Epithelial cell of proximal tubule (primary cell): Measurements from ENCODE around the gene PRKCH. TPM values are rescaled to one million over a fixed set of nuclear protein-coding genes. Genes with fewer than 3 reads are reported as not detected.
A peak's percentile ranks its signal among the peaks of the same experiment; 100 is the strongest.

Experiments
- DNase-seq: peaks from one replicate; pipeline ENCODE4 v3.0.0-alpha.2; 2011; ENCODE audit warnings: low read depth
- H3K4me3 ChIP-seq: 2 replicates; pipeline ENCODE4 v1.5.1; 2011; ENCODE audit warnings: low read depth, mild to moderate bottlenecking, low read length
- CTCF ChIP-seq: conservative IDR thresholded peaks from 2 replicates; pipeline ENCODE4 v1.5.1; 2012; ENCODE audit warnings: low read depth, mild to moderate bottlenecking, low read length
- total RNA-seq: library from RNA; depleted of rRNA; stranded (reverse); fragments of >200 nt; gene quantifications from 2 replicates; pipeline ENCODE4 v1.2.3, GENCODE V29; 2015

Gene PRKCH
- total RNA-seq, 1 donor from 2014 or later = 7.6 TPM

DNA sequence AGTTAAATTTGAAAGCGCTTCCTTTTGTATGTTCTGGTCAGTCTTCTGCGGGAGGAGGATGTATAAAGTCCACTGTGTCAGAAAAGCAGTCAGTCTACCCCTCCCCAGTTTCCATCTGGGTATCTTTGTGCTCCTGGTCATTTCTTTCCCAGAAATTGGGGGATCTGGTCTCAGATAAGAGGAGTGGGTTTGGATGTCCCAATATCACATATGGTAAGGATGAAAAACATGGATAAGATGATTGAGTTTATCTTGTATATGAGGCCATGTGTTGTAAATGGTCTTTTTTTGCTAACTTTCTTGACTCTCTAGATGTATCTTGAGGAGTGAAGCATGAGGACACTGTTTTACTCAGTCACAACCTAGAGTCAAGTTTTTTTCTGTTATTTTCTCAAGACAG, 187.1 kb downstream of the PRKCH start:
- H3K4me3 ChIP-seq = no peak overlapping the region
- TF ChIP-seq CTCF = no peak
- DNase-seq = no peak

DNA sequence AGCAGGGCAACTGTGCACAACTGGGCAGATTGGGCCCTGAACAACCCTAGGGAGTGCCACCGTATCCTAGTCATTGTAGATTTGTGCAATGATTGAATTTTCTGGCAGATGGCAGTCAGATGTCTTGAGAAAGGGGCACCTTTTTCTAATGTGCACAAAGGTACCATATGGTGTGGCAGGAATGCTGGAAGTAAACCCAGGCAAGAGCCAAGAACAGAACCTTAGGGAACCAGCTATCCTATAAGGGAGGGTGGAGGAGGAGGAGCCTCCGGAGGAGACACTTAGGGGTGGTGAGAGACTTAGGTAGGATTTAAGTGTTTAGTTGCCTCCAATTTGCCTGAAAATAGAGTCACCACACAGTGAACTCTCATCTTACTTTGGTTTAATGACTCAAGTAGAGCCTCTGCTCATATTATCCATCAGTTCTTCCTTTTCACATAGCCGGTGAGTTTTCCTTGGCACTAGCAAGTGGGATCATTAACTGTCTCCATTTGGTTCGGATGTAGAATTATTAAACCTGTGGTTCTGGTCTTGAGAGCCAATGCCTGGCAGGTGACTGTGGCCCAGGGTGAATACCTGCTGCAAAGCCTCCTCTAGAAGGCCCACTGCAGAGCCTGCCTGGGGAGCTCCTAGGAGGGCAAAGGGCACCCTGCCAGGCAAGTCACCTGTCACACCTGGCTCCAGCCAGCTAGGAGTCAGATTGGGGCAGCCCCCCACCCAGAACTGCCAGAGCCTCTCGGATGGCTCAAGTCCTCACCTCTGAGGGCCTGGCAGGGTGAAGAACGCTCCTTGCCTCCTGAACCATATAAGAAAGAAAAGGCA, 189.6 kb downstream of the PRKCH start:
- DNase-seq = no peak
- TF ChIP-seq CTCF = no peak

DNA sequence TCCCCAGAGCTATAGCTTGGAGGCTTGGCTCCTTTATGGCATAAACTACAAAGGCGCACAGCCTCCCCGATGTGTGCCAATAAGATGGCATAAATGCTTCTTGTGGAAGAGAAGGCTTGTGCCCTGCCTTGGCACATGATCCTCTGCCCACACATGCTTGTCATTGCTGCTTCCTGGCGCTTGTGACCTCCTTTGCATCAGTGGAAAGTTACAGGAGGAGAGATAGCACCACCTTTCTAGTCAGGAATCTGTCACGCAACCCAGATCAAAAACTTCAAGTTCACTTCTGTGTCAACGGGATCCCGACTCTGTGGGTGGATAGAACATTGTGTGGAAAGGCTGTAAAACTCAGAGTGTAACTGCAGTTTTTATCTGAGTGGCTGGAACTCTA, 190.2 kb downstream of the PRKCH start:
- H3K4me3 ChIP-seq = no peak overlapping the region
- DNase-seq = peak; percentile 73
- no peak for TF ChIP-seq CTCF

More for the DNA sequence above, 189.6 kb downstream of the PRKCH start:
- H3K4me3 ChIP-seq = no peak overlapping the region

DNA sequence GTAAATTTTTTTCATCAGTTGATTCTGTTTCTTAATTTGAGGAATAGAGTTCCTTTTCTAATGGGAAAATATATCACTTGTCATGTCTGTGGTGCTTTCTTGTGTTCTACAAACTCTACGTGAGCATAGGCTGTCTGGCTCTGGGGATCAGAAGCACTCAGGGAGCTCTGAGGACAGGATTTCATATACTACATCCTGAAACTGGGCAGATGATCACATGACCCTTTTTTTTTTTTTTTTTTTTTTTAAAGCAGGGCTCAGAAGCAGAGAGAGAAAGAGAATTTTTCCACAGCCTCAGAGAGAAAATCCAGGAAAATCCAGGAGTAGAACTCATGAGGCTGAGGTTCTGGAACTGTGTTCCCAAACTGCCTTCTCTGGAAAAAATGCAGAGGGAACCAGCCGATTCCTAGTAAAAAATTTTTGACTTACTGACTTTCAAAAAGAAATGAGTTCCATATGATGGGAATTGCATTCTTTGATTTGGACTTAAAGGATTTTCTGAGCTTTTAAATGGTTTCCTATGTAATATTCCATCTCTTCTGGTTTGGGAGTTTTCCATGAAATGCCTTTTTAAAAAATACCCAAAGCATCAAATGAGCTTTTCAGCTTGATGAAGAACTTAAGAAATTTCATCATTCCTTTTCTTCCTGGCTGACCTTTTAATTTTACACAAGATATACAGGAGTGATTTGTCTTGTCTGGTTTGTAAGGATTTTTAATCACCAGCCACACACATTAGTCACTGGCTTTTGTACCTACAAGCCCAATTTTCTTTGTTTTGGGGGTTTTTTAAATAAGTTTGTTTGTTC, 190.9 kb downstream of the PRKCH start:
- no peak for TF ChIP-seq CTCF
- DNase-seq = no peak
- no peak overlapping the region for H3K4me3 ChIP-seq

DNA sequence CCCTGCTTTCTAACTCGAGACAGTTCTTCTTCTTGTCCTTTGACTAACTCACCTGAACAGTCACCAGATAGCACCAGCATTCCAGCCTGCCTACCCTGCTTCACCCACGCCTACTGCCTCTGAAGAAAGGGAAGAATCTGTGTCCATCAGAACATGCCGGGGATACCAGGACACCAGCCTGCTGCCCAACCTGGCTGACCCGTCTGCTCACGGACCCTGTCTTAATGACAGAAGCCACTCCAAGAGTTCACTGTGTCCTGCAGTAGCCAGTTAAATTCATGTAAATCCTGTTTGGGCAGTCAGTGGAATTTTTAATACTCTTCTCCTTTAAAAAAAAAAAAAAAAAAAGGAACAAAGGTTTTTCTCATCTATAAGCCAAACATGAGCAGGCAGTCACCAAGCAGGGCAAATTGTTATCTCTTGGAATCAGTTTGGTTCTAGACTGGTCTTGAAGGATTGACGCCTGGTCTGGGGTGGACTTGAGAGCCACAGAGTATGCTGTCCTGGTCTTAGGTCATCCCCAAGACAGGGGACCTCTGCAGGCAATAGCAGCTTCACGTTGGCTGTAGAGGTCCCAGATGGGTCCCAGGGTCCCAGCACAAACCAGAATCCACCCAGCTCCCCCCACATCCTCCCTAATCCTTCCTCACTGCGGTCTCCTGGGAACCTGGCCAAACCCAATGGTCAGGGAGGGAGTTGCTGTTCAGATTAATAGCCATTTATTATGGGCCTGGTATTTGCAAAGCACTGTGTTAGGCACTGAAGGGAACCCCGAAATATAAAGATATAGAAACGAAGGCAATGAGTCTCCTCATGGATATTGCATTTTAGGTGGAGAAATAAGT, 192.8 kb downstream of the PRKCH start:
- no peak for DNase-seq
- H3K4me3 ChIP-seq = no peak overlapping the region
- no peak for TF ChIP-seq CTCF

GRCh38 chr14:61514927-61515326, 193.5 kb downstream of the PRKCH start:
- no peak for DNase-seq
- no peak for TF ChIP-seq CTCF
- H3K4me3 ChIP-seq = no peak overlapping the region
